Measurements from ENCODE around the gene AKTIP. TPM values are rescaled to one million over a fixed set of nuclear protein-coding genes. Genes with fewer than 3 reads are reported as not detected.

The AKTIP gene
- total RNA-seq, 2 donors from 2014 or later, result 60.4 to 76.0 TPM

- DNase-seq (no peak), ATAC-seq (no peak)
- intact Hi-C loops (cut with DNase I), result no loop called here
Measured at GRCh38 chr16:53494636-53495035, 8.4 kb downstream of the AKTIP start.

DNA sequence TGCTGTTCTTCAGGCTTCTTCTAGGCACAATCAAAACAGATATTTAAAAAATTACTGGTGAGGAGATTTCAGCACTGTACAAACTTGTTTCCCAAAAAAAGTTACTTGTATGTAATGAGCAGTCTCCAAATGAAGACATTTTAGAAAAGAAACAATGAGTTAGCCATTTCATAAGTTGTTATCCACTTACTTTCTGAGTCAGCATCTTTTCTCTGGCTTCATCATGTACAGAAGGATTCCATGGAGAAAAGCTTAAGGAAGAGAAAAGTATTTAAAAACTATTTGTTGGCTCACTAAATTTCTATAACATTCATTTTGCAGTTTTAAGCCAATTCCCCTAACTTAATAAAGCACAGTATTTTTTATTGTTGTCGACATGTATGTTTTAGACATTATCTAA, 10.5 kb downstream of the AKTIP start:
- DNase-seq, result no peak
- intact Hi-C loops (cut with DNase I), result no loop called here
- no peak for ATAC-seq

GRCh38 chr16:53489755-53490154, 13.3 kb downstream of the AKTIP start:
- no peak for ATAC-seq
- intact Hi-C loops (cut with DNase I), result no loop called here
- no peak for DNase-seq

DNA sequence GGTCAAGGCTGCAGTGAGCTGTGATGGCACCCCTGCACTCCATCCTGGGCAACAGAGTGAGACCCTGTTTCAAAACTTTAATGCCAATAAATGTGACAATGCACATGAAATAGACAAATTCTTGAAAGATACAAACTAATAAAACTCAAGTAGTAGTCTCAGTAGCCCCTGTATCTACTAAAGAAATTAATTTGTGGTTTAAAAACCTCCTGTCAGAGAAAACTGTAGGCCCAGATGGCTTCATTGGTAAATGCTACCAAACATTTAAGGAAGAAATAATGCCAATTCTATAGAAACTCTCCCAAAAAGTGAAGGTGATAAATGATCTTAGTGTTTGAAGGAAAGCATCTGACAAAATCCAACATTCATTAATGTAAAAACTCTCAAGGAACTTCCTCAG, 16.8 kb downstream of the AKTIP start:
- ATAC-seq (no peak), DNase-seq (no peak)
- intact Hi-C loops (cut with DNase I), result no loop called here

- intact Hi-C loops (cut with DNase I), result no loop called here
- DNase-seq (no peak), ATAC-seq (no peak)
Measured at GRCh38 chr16:53484542-53484941, 18.5 kb downstream of the AKTIP start.

DNA sequence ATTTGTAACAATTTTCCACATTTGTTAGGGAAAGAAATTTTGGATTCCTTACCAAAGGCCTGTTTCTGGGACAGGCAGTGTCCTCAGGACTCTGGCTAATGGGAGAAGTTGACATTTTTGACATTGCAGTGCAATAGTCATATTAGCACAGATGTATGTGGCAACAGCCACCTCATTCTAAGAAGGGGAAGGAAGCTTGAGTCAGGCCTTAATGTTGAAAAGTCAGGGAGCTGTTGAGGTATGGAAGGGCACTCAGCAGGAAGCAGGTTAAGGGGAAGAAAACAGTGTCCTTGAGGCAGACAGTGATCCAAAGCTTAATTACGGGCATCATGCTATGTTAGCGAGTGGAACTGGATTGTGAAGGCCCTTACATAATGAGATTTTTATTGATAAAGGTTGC, 20.9 kb downstream of the AKTIP start:
- peak in 1 of 2 donors; percentile 38 for ATAC-seq

DNA sequence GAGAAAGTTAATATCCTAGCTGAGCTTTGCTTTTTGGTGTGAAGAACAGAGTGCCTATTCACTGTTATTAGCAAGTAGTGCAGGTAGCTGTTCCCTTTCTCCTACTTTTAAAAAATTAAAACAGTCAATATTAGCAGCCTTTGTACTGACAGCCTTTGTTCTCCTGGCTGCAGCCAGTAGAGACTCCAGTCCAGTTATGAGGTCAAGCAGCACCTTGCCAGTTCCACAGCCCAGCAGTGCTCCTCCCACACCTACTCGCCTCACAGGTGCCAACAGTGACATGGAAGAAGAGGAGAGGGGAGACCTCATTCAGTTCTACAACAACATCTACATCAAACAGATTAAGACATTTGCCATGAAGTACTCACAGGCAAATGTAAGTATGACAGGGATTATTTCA, 22.6 kb downstream of the AKTIP start:
- no peak for ATAC-seq
- no peak for DNase-seq
- intact Hi-C loops (cut with DNase I), result no loop called here

More for the DNA sequence above, 20.9 kb downstream of the AKTIP start:
- intact Hi-C loops (cut with DNase I), result no loop called here
- DNase-seq, result no peak

DNA sequence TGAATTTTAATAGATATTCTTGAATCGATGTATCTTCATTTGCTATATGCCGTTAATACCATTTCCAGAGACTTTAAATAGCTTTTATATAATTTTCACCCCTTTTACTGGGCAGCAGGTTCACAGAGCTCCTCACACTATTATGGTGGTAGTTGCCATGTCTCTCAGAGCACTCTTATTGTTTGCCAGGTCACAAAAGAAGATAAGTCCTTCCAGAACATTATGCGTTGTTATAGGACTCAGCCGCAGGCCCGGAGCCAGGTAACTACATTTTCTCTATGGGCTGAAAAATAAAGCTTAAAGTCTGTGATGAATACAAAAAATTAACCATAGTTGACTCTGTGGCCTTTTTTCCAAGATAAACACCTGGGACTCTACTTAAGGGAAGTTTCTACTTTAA, 24.0 kb downstream of the AKTIP start:
- intact Hi-C loops (cut with DNase I), result no loop called here
- DNase-seq (no peak), ATAC-seq (no peak)

DNA sequence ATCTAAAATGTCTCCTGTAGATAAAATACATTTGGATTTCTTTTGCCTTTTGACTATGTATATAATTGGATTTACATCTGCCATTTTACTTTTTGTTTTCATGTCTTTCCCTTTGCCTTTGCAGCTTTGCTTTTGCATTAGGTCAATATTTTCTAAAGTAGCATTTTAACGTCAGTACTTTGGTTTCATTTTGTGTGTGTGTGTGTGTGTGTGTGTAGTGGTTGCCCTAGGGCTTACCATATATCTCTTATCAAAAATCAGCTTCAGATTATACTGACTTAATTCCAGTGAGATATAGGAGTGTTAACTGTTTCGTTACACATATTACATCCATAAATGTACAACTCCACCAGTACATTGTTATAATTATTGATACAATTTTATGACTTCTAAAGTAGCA, 26.1 kb downstream of the AKTIP start:
- DNase-seq, result no peak
- intact Hi-C loops (cut with DNase I), result no loop called here

GRCh38 chr16:53465606-53466280, 37.3 kb downstream of the AKTIP start:
- intact Hi-C loops (cut with DNase I), result no loop called here
- DNase-seq (no peak), ATAC-seq (peak in 1 of 2 donors; percentile 80)

More for the DNA sequence above, 26.1 kb downstream of the AKTIP start:
- ATAC-seq, result no peak

- DNase-seq, result no peak
- no peak for ATAC-seq
- intact Hi-C loops (cut with DNase I), result no loop called here
Measured at GRCh38 chr16:53458635-53459034, 44.4 kb downstream of the AKTIP start.

DNA sequence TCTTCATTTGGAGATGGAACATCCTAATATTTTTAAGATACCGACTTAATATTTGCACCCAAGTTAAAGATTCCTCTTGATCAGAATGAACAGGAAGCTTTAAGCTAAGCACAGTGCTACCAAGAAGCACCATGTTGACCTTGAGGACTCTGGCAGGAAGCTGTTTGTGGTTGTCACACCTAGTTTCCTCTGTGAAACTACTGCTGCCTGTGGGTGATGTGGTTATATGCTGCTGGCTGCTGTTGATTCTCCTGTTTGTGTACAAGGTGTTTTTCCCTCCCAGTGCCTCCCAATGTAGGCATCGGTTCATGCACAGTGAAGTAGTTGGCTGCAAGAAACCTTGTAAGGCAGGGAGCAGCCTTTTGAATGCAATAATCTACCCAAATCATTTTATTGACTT, 45.3 kb downstream of the AKTIP start:
- intact Hi-C loops (cut with DNase I), result no loop called here
- DNase-seq (no peak), ATAC-seq (peak; percentile 51 to 91)

DNA sequence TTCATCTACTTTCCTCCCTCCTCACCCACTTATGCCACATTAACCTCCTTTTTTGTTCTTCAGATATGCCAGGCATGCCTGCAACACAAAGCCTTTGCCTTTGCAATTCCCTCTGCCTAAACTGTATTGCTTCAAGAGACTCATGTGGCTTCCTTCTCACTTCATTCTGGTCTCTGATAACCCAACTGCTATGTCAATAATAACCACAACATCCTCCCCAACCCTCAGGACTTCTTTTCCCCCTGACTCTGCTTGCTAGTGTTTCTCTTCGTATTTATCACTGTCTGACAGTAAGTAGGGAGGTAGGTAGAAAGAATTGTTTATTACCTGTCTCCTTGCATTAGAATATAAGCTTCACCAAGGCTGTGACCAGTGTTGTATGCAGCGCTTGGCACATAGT, 46.4 kb downstream of the AKTIP start:
- intact Hi-C loops (cut with DNase I), result no loop called here
- no peak for DNase-seq
- peak; percentile 29 to 57 for ATAC-seq

DNA sequence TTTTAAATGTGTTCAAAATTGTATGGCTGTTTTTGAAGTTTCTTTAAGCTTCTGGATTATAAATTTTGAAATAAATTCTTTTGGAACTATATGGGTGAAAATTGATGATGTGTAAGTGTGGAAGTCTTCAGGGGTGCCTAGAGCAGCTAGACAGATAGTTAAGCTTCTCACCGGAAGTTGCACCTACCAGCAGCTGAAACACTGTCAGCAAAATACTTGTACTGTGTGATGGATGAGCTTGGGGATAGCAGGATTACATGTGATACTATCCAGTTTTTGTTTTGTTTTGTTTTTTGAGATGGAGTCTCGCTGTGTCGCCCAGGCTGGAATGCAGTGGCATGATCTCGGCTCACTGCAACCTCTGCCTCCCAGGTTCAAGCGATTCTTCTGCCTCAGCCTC, 49.1 kb downstream of the AKTIP start:
- no peak for DNase-seq
- intact Hi-C loops (cut with DNase I), result no loop called here
- no peak for ATAC-seq

- DNase-seq (no peak), ATAC-seq (no peak)
- intact Hi-C loops (cut with DNase I), result no loop called here
Measured at GRCh38 chr16:53449816-53450517, 53.0 kb downstream of the AKTIP start.

- ATAC-seq (no peak), DNase-seq (no peak)
- intact Hi-C loops (cut with DNase I), result no loop called here
Measured at GRCh38 chr16:53446090-53446489, 56.9 kb downstream of the AKTIP start.

- DNase-seq (no peak), ATAC-seq (no peak)
- intact Hi-C loops (cut with DNase I), result no loop called here
Measured at GRCh38 chr16:53445534-53445933, 57.5 kb downstream of the AKTIP start.
